NCI-H526 (cell line): ENCODE measurements around the gene MYB.
"Not testable (repeated sequence)": the region's sequence is repeated elsewhere in the genome, so short reads cannot be mapped to it uniquely, and the experiment has no call there.

ENCODE experiments used
- DNase-seq, 2 experiments: peaks; one replicate each; lab custom pipeline; 2025; lab: John Stamatoyannopoulos, UW

MYB gene

DNA sequence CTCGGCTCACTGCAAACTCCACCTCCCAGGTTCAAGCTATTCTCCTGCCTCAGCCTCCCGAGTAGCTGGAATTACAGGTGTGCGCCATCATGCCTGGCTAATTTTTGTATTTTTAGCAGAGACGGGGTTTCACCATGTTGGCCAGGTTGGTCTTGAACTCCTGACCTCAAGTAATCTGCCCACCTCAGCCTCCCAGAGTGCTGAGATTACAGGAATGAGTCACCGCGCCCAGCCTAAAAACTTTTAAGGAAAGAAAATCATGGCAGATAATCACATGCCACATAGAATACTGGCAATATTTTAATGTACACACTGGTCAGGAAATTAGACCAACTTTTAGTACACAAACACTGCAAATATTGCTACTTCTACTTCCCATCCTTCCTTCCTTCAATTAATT is 16.7 kb upstream of the MYB start:
- DNase-seq = not testable (repeated sequence)

DNA sequence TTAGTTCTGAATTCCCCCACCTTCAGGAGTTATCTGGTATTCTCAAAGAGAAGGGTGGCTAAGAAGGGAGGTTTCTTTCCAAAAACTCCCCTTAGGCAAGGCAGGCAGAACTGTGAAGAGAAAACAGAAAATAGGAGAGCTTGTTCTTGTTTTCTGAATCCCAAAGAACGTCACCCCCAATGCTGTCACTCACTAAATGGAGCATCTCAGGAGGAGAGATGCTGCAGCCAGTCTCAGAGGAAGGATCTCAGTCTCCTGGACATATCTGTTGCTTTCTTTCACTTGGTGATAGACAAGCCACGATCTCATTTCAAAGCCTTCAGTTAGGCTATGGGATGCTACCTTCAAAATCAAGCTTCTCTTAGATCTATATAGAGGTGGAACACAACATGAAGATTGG is 16.1 kb upstream of the MYB start:
- DNase-seq = no peak

DNA sequence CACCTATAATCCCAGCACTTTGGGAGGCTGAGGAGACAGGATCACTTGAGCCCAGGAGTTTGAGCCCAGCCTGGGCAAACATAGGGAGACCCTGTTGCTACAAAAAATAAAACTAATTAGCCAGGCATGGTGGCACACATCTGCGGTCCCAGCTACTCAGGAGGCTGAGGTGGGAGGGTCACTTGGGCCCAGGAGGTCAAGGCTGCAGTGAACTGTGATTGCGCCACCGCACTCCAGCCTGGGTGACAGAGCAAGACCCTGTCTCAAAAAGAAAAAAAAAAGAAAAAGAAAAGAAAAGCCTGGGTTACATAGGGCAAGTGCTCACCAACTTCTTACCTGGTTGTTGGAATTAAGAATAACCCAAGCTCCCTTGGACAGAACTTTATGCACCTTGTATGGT is 14.6 kb upstream of the MYB start:
- DNase-seq = no peak

DNA sequence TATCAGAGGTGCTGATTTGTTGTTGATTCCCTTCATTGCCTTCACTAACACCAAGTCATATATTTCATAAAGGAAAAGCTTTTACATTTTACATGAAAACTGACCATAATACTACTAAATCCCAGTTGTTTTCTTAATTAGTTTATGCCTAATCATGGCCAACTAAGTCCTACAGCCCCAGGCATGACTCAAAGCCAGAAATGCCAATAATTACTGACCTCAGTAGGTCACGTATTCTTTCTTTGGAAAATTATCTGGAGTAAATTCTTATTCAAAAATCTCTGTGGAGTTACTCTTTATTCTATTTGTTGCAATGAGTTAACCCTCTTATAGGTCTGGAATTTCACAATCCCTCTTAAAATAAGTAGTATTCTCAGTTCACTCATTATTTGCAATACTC is 13.5 kb upstream of the MYB start:
- no peak for DNase-seq

DNA sequence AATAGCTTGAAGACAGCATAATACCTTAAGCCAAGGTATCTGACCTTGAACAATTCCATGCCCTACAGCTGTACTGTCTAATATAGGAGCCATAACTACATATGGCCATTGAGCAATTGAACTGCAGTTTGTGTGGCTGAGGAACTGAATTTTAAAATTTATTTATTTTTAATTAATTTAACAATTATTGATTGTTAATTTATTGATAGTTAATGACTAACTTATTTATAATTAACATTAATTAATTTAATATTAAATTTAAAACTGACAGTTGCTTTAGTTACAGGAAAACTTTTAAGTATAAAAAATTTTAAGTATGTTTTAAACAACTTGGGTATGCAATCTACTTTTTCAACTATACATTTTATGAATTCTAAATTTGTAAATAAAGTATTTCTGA is 12.3 kb upstream of the MYB start:
- DNase-seq = no peak

DNA sequence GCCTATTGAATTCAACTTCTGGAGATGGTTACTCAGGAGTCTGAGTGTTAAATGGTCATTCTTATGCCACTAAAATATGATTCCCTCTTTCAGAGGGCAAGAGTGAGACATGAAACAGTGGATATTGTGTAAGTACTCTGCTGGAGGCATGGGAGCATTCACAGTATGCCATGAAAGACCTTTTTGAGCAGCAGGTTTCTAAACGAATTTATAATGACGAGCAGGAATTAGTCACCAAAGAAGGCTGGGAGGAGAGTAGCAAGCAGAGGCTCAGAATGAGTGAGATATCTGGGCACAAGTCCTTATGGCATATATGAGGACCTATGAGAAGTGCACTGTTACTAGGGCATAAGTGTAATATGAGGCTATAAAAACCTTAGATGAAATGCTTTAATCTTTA is 10.9 kb upstream of the MYB start:
- DNase-seq = no peak

DNA sequence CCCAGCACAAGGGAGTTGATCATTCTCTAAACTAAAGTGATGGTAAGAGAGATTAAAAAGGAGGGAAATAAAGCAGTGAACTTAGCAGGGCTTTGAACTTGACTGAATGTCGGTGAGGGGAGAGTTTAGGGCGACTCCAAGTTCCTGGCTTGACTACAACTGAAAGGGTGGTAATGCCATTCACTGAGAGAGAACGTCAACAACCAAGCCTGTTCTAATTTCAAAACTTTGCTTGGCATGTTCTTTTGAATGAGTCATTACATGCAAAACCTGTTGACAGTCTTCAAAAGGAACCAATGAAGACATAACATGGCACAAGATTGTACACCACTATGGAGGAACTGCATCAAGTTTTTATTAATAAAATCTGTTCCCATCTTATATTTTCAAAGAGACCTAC is 10.3 kb upstream of the MYB start:
- no peak for DNase-seq

DNA sequence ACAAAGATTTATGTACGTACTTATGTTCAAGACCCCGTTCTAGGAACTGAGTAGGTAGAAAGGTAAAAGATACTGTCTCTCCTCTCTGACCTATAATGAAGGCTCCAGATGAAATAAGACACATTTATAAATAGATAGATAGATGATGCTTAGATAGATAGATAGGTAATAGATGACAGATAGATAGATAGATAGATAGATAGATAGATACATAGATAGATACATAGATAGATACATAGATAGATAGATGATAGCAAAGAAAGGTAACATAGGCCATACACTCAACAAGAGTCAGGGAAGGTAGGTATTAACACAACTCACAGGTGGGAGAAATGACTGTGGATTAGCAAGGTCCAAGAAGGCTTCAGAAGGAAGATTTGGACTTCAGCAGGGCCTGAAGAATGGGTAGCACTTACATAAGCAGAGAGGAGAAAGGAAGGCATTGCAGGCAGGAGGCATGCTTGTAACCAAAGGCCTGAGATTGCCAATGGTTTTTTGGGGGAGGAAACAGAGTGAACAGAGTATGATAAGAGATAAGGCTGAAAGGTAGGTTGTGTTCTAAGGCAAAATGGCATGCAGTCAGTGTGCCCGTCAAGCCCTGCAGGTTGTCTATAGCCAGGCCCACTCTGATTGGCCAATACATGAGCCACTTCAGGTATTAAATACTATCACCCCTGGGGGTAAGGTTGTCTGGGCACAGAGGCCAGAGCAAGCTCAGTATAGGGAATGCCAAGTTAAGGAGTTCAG is 7.7 kb upstream of the MYB start:
- no peak for DNase-seq

DNA sequence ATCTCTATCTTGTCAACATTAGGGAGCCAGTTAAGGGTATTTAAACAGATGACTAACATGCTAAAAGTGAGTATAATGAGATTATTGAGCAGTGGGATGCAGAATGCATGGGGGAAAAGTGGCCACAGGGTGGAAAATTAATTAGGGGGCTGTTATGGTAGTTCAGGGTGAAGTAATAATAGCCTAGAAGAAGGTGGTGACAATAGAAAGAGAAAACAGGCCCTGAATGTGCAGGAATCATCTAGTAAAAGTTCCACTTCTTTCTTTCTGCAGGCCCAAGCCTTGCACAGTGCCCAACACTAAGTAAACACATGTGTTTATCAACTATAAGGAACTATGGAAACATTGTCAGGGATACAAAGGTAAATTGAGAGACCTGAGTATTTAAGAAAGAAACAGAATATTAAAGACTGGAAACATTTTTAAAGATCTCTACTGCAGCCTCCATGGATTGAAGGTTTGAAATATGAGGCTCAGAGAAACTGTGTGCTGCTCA is 7.1 kb upstream of the MYB start:
- DNase-seq = no peak

DNA sequence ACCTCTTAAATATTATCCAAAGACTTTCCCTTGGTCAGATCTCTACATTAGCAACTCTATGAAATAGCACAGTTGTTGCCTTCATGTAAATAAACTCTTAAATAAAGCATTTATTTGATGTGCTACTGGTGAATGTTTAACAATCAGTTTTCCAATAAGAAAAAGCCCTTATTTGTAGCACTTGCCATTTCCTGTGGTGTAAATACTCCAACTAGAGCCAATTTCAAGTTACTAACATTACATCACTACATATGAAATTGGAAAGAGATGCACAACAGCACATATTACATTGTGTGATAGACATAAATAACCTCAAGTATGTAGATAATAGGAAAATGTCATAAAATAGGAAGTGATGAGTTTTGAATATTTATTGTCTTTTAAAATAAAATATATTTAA is 5.0 kb upstream of the MYB start:
- DNase-seq = no peak

DNA sequence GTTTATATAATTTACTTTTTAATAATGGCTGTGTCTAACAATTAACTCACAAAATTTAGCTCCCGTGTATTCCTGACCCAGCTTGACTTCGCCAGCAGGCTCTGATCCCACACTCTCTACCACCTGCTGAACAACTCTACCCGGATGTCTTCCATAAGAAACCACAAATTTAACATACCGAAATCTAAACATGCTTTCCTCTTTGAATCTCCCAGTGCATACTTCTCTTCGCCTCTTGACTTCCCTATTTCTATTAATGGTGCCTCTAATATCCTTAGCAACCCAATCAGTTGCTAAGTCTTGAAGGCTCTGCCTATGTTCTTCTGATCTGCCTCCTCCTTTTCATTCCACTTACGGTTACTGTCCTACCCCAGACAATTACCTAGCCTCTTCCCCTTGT is 4.6 kb upstream of the MYB start:
- DNase-seq = peak in 1 of 2 experiments; percentile 90

DNA sequence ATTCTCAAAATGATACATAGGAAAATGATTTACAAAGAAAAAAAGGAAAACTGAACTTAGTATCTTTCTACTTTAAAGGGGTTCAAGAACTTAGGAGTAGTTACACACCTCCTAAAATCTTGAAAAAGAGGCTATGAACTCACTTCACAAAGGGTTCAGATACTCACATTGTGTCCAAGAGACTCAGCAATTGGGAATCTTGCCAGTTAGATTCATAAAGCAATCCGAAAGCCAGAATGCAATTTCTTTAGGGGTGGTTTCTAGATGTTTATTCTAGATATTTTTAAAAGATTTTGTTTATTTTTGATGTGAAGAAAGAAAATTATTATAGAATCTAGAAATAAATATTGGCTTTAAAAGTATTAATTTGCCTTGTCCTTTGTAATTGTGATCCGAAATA is 1.7 kb upstream of the MYB start:
- DNase-seq = no peak

DNA sequence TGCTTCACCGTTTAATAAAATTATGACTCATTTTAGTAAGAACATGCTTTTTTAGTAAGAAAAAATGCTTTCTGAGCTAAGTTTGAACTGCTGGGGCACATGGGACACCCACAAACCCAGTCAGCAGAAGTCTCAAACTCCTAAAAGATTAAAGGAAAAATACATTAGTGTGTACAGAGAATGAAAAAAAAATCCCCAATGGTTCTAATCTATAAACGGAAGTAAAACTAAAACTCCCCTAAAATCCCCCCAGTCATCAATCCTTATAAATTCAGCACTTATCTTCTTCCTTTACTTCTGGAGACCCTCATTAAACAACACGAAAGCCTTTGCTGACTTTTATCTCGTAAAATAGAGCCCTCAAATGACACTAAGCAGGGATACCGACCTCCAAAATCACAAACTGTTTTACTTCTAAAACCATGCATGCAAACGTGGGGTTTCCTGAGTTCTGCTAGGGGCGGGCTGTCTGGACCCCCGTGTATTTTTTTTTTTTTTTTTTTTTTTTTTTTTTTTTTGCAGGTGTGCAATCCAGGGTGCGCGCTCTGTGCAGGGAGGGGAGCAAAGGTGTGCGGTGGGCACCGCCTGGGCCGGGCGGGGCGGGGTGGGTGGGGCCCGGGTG is 1.1 kb upstream of the MYB start:
- DNase-seq = no peak

DNA sequence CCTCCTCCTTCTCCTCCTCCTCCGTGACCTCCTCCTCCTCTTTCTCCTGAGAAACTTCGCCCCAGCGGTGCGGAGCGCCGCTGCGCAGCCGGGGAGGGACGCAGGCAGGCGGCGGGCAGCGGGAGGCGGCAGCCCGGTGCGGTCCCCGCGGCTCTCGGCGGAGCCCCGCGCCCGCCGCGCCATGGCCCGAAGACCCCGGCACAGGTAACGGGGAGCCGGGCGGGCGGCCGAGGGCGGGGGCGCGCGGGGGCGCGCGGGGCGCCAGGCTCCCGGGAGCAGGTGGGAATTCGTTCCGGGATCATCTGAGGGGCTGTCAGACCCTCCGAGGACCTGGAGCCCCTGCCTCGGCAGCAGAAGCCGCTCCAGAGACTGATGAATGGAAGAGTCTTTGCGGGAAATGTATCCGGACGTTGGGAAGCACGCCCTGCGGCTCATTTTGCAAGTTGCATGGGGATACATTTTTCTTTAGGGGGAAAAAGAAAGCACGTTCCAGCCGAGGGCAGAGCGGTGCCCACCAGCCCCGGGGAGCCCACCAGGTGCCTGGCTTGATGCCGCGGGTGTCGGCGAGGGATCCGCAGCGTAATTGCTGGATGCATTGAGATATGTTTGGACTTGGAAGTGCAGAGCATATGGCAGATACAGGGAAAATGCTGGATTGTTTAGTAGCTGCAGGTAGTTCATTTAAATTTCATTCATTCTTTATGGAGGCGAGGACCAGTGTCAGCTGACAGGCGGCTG is 394 bp downstream of the MYB start:
- peak; percentile 100 for DNase-seq

DNA sequence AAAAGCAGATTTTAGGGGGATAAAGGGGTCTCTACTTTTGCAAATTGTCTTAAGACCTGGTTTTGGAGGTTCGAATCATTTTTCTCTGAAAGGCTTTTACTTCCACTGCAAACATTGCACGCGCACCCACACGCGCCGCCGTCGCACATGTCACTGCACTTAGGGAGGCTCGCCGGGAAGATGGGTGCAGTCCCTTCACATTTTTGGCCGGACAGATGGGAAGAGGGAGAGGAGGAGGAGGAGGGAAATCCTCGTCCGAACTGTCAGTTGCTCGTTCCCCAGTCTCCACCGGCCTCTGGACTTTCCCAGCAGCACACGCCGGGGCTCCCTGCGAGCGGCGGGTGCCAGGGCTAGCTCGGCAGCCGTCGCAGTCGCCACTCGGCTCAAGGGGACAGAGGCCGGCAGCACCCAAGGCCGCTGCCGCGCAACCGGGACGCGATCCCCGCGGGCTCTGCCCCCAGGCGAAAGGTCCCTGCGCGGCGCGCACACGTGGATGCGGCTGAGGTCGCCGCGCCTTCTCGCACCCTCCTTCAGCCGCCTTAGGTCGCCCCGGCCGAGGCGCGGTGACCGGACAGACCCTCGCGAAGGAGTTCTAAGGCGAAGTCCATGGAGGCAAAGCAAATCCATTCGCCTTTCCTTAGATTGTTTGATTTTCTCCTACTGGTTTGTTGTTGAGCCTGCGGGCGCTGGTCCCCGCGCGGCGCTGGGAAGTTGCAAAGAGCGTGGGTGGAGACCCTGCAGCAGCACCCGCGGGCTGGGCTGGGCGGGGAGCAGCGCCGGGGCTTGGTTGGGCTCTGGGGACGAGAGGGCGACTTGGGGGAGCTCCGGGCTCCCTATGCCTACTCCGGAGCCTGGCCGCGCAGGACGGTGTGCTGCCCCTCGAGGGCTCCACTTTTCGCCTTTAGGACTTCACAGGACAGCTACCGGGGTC is 1.2 kb downstream of the MYB start:
- peak; percentile 100 for DNase-seq

DNA sequence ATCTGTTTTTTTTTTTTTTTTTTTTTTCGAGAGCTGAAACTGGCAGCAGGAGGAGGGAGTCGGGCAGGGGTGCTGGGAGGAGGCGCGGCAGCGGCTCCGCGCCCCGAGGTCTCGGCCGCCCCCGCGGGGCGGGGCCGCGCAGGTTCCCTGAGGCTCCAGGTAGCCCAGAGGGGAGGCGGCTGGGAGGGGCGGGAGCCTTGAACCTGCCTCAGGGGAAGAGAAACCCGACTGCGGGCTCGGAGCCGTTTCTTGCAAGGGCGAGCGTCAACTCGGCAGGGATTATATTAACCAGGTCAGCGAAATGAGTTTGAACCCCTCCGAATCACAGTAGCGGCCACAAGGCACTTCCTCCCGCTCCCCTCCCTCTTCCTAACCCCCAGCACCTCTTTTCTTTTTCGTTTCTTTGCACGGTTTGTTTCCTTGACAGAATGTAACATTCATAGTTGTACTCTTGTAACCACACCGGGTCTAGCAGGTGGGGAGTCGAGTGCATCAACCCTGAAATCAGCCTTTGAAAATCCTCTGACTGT is 2.0 kb downstream of the MYB start:
- peak; percentile 100 for DNase-seq

DNA sequence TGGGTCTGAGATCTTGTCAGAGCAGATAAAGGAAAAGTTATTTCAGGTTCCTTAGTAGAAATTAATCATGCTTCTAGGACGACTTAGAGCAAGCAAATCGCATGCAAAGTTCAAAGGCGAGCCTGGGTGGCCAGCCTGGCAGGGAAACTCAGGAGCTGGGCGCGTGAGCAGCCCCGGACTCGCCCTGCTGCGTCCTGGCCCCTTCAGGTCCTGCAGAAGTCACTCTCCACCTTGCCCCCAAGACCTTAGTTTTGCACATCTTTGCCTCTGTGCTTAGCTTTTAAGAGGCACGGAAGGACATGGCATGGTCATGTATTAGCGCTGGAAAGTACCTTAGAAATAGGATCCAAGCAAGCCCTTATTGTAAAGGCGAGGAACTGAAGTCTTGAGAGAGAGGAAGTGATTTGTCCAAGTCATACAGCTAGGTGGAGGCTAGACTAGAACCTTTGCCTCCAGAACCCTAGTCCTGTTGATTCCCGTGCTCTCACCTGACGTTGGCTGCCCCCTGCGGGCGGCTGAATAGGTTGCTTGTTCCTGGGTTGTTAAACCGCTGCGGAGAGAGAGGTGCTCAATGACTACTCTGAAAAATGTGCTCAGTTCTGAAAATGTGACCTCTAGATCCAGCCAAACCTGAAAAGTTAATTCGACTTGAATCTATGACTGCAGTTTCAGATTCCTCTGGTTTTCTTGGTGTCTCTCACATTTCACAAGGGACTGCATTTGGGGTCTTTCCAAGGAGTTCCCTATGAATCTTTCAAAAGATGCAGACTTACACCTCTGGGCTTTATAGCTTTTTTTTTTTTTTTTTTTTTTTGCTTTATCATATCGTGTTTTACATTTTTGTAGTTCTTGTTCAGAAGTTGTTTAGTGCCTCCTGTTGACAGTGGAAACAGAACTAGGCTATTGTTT is 2.7 kb downstream of the MYB start:
- DNase-seq = peak; percentile 100

DNA sequence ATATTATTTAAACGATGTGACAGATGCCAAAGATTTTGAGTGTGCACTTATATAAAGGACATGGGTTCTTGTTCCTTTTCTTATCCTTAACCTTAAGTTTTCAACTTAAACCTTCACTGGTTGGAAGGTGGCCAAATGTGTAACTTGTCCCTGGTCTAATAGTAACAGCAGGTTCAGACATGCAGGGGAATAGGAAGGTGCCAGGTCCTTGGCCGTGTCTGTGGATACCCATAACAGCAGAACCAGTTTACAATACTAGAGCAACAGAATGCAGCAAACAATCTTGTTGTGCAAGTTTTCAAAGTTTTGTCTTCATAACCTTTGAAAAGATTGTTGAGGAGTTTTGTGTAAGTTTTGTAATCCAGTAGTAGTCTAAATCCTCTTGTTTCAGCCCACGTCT is 4.4 kb downstream of the MYB start:
- DNase-seq = peak in 1 of 2 experiments; percentile 88

DNA sequence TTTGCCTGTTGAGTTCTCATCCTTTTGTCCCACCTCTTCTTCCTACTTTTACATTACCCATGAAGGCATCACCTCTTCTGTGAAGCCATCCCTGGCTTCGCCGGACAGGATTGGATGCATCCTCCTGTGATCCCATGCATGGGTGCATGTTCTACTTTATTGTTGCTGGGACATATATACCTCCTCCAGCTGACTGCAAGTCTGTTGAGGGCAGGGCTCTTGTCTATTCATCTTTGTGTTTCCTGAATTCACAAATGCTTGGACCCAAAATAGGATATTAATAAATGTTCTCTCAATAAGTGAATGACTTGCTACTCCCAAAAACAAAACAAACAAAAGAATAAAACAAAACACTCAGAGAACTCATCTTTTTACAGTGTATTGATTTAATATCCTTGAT is 5.1 kb downstream of the MYB start:
- no peak for DNase-seq

DNA sequence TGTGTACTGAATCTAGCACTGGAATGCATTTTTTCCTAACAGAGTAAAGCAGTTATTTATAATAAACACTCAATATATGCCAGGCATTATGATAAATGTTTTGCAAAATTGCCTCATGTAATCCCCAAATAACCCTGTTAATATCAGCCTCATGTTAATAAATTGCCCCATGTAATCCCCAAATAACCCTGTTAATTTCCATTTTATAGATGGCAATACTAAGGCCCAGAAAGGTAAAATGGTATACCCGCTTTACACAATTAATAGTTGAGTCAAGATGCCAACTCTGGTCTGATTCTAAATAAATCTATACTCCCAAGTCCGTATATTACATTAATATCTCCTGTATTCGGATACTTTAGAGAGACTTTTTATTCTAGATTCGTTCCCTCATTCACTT is 6.3 kb downstream of the MYB start:
- DNase-seq = no peak

DNA sequence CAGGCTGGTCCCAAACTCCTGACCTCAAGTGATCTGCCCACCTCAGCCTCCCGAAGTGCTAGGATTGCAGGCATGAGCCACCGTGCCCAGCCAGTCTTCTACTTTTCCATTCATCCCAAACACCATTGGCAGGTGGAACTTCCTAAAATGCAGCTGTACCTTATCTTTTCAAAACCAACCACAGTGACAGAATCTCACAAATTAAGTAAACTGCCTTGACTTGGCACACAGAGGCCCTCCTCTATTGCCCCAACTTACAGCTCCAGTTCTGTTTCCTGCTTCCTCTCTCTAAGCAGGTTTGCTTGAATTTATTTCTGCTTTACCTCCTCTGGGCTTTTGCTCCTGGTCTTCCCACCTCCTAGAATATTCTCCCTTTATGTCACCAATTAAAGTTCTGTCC is 7.6 kb downstream of the MYB start:
- DNase-seq = no peak
